MM.1S (cell line): Measurements from ENCODE around the gene PCDHA6.

Source experiments
- EZH2phosphoT487 ChIP-seq: fragments of 300-600 bp; sonication (generic); IDR thresholded peaks from 2 replicates; pipeline ENCODE4 v1.6.1; 2018; ENCODE audit warnings: antibody characterized with exemption, low read length
- TF ChIP-seq, protein P1 (sequence below): fragments of 300-600 bp; sonication (generic); IDR thresholded peaks from 2 replicates; pipeline ENCODE4 v1.5.1; 2016; ENCODE audit warnings: antibody characterized with exemption, low read length, mixed read lengths

DNA sequence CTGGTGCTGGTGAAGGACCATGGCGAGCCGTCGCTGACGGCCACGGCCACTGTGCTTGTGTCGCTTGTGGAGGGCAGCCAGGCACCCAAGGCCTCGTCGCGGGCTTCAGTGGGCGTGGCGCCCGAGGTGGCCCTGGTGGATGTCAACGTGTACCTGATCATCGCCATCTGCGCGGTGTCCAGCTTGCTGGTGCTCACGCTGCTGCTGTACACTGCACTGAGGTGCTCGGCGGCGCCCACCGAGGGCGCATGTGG is 30.2 kb downstream of the PCDHA6 start:
- TF ChIP-seq, protein P1, sequence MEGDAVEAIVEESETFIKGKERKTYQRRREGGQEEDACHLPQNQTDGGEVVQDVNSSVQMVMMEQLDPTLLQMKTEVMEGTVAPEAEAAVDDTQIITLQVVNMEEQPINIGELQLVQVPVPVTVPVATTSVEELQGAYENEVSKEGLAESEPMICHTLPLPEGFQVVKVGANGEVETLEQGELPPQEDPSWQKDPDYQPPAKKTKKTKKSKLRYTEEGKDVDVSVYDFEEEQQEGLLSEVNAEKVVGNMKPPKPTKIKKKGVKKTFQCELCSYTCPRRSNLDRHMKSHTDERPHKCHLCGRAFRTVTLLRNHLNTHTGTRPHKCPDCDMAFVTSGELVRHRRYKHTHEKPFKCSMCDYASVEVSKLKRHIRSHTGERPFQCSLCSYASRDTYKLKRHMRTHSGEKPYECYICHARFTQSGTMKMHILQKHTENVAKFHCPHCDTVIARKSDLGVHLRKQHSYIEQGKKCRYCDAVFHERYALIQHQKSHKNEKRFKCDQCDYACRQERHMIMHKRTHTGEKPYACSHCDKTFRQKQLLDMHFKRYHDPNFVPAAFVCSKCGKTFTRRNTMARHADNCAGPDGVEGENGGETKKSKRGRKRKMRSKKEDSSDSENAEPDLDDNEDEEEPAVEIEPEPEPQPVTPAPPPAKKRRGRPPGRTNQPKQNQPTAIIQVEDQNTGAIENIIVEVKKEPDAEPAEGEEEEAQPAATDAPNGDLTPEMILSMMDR = no peak
- no peak for TF ChIP-seq EZH2phosphoT487
